Hippocampal formation (tissue), 2 donors: ENCODE results near the gene PTGIR.

Experiments
- DNase-seq, 2 donors: peaks; one replicate each; lab custom pipeline; 2025; lab: John Stamatoyannopoulos, UW

The PTGIR gene

GRCh38 chr19:46614114-46614722 is 10.7 kb downstream of the PTGIR start:
- peak; percentile 78 to 82 for DNase-seq

GRCh38 chr19:46613525-46613924 is 11.4 kb downstream of the PTGIR start:
- no peak for DNase-seq

GRCh38 chr19:46611776-46612175 is 13.1 kb downstream of the PTGIR start:
- DNase-seq: no peak

- no peak for DNase-seq
Measured at GRCh38 chr19:46610851-46611770, 13.8 kb downstream of the PTGIR start.

GRCh38 chr19:46610413-46610775 is 14.5 kb downstream of the PTGIR start:
- DNase-seq: no peak

- no peak for DNase-seq
Measured at GRCh38 chr19:46609511-46610412, 15.1 kb downstream of the PTGIR start.

- DNase-seq: no peak
Measured at GRCh38 chr19:46608581-46609345, 16.1 kb downstream of the PTGIR start.

GRCh38 chr19:46608178-46608577 is 16.7 kb downstream of the PTGIR start:
- no peak for DNase-seq

- DNase-seq: peak; percentile 45 to 59
Measured at GRCh38 chr19:46607448-46607841, 17.4 kb downstream of the PTGIR start.

- DNase-seq: no peak
Measured at GRCh38 chr19:46606681-46607447, 18.0 kb downstream of the PTGIR start.

- no peak for DNase-seq
Measured at GRCh38 chr19:46606019-46606418, 18.9 kb downstream of the PTGIR start.

GRCh38 chr19:46605356-46605821 is 19.5 kb downstream of the PTGIR start:
- no peak for DNase-seq

- peak in 1 of 2 donors; percentile 40 for DNase-seq
Measured at GRCh38 chr19:46604781-46605355, 20.0 kb downstream of the PTGIR start.

- no peak for DNase-seq
Measured at GRCh38 chr19:46603752-46604231, 21.1 kb downstream of the PTGIR start.

- no peak for DNase-seq
Measured at GRCh38 chr19:46603195-46603637, 21.7 kb downstream of the PTGIR start.

GRCh38 chr19:46602392-46603194 is 22.3 kb downstream of the PTGIR start:
- no peak for DNase-seq

- DNase-seq: no peak
Measured at GRCh38 chr19:46601318-46602224, 23.3 kb downstream of the PTGIR start, which contains the start of gene CALM3. Gene CALM3, plus strand, starts transcription at chr19:46601330. Its CDS starts 105 bp downstream, at chr19:46601435.
